ENCODE results near the gene NAA15.
"Not testable (repeated sequence)": the region's sequence is repeated elsewhere in the genome, so short reads cannot be mapped to it uniquely, and the experiment has no call there.

Gene NAA15

DNA sequence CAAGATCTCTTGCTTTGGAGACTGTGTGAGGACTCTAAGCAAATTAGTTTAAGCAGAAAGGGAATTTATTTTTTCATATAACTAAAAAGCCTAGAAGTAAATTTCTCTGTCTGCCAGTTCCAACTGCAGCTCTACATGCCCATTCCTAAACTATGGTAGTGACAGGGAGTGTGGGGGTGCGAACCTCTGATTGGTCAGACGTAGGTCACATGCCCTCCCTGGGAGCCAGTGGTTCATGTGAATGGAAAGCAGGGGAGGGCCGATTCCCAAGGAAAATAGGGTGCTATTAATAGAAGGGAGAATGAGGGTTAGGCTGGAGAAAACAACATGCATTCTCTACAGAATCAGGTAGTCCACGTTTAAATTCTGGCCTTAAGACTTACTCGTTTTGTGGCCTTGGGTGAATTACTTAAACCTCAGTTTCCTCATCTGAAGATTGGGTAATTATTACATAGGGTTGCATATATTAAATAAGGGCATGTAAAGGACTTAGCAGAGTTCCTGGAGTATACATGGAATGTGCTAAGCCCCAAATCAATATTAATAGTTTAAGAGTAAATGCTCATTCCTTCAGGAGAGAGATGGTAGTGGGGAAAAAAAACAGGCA is 159.8 kb downstream of the NAA15 start:
- DNase-seq (ENCODE audit: low read depth) = no peak
- H3K4me3 ChIP-seq (ENCODE audit: low read depth, low read length) = no peak overlapping the region

DNA sequence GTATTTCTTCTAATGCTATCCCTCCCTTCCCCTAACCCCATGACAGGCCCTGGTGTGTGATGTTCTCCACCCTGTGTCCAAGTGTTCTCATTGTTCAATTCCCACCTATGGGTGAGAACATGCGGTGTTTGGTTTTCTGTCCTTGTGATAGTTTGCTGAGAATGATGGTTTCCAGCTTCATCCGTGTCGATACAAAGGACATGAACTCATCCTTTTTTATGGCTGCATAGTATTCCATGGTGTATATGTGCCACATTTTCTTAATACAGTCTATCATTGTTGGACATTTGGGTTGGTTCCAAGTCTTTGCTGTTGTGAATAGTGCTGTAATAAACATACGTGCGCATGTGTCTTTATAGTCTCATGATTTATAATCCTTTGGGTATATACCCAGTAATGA is 163.2 kb downstream of the NAA15 start:
- not testable (repeated sequence) for DNase-seq (ENCODE audit: low read depth); H3K4me3 ChIP-seq (ENCODE audit: low read depth, low read length)

More for the DNA sequence above, 159.8 kb downstream of the NAA15 start:
- TF ChIP-seq, protein P1, sequence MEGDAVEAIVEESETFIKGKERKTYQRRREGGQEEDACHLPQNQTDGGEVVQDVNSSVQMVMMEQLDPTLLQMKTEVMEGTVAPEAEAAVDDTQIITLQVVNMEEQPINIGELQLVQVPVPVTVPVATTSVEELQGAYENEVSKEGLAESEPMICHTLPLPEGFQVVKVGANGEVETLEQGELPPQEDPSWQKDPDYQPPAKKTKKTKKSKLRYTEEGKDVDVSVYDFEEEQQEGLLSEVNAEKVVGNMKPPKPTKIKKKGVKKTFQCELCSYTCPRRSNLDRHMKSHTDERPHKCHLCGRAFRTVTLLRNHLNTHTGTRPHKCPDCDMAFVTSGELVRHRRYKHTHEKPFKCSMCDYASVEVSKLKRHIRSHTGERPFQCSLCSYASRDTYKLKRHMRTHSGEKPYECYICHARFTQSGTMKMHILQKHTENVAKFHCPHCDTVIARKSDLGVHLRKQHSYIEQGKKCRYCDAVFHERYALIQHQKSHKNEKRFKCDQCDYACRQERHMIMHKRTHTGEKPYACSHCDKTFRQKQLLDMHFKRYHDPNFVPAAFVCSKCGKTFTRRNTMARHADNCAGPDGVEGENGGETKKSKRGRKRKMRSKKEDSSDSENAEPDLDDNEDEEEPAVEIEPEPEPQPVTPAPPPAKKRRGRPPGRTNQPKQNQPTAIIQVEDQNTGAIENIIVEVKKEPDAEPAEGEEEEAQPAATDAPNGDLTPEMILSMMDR (IDR thresholded peaks at IDR 0.05; ENCODE audit: low read depth, low read length) = no peak
- TF ChIP-seq MYC (IDR thresholded peaks at IDR 0.05; ENCODE audit: low read depth, low read length) = no peak
- no peak for TF ChIP-seq POLR2A (IDR thresholded peaks at IDR 0.05; ENCODE audit: extremely low read depth, insufficient read length)
- TF ChIP-seq, protein P2, sequence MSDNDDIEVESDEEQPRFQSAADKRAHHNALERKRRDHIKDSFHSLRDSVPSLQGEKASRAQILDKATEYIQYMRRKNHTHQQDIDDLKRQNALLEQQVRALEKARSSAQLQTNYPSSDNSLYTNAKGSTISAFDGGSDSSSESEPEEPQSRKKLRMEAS (IDR thresholded peaks at IDR 0.05; ENCODE audit: low read depth, low read length) = no peak

DNA sequence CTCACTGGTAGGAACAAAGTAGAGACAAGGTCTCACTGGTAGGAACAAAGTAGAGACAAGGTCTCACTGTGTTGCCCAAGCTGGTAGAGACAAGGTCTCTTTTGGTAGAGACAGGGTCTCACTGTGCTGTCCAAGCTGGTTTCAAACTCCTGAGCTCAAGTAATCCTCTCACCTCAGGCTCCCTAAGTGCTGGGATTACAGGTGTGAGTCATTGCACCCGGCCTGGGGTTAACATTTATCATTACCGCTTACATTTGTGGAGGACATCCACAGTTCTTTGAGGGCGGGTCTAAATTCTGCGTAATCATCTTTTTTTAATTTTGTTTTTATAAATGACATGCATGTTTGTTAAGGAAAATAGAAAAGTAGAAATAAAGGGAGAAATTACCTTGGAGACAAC is 164.6 kb downstream of the NAA15 start:
- H3K4me3 ChIP-seq (ENCODE audit: low read depth, low read length) = no peak overlapping the region
- no peak for DNase-seq (ENCODE audit: low read depth)
- TF ChIP-seq POLR2A (IDR thresholded peaks at IDR 0.05; ENCODE audit: extremely low read depth, insufficient read length) = no peak
- no peak for TF ChIP-seq MYC (IDR thresholded peaks at IDR 0.05; ENCODE audit: low read depth, low read length)
- TF ChIP-seq, protein P2 (IDR thresholded peaks at IDR 0.05; ENCODE audit: low read depth, low read length) = no peak
- TF ChIP-seq, protein P1 (IDR thresholded peaks at IDR 0.05; ENCODE audit: low read depth, low read length) = no peak

- not testable (repeated sequence) for DNase-seq (ENCODE audit: low read depth); H3K4me3 ChIP-seq (ENCODE audit: low read depth, low read length)
Measured at GRCh38 chr4:139468756-139469155, 167.5 kb downstream of the NAA15 start.

DNA sequence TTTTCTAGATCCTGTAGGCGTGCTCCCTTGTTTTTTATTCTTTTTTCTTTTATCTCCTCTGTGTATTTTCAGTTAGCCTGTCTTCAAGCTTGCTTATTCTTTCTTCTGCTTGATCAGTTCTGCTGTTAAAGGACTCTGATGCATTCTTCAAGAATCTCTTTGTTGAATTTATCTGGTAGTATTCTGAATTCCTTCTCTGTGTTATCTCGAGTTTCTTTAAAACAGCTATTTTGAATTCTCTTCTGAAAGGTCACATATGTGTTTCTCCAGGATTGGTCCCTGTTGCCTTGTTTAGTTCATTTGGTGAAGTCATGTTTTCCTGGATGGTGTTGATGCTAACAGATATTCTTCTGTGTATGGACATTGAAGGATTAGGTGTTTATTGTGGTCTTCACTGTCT is 167.9 kb downstream of the NAA15 start:
- DNase-seq (ENCODE audit: low read depth) = no peak
- TF ChIP-seq MYC (IDR thresholded peaks at IDR 0.05; ENCODE audit: low read depth, low read length) (no peak), POLR2A (IDR thresholded peaks at IDR 0.05; ENCODE audit: extremely low read depth, insufficient read length) (no peak)
- TF ChIP-seq, protein P1 (IDR thresholded peaks at IDR 0.05; ENCODE audit: low read depth, low read length) = no peak
- TF ChIP-seq, protein P2 (IDR thresholded peaks at IDR 0.05; ENCODE audit: low read depth, low read length) = no peak
- no peak overlapping the region for H3K4me3 ChIP-seq (ENCODE audit: low read depth, low read length)
